H1 (cell line): ENCODE data around the gene PPIH. TPM values are rescaled to one million over a fixed set of nuclear protein-coding genes. Genes with fewer than 3 reads are reported as not detected.

Source experiments
- CTCF ChIA-PET: fragments of 300-600 bp; sonication (Branson Sonifier 250); formaldehyde crosslinking; loops from one replicate; lab custom pipeline; 2021; ENCODE audit not compliant: partially characterized antibody; lab: Charles Lee
- POLR2A ChIA-PET: fragments of 300-600 bp; sonication (Branson Sonifier 250); formaldehyde crosslinking; loops from one replicate; lab custom pipeline; 2021; ENCODE audit warnings: inconsistent platforms; ENCODE audit not compliant: partially characterized antibody; lab: Charles Lee
- DNase-seq, 2 experiments: peaks; one replicate each; pipeline versions ENCODE4 v3.0.0 to v3.0.0-alpha.2; 2010 to 2022; ENCODE audit warnings: low spot score in 2 of 2, low read depth in 1 of 2, mixed read lengths in 1 of 2
- FAIRE-seq: peaks from 2 replicates; lab custom pipeline; 2011; peaks lifted over from hg19 to GRCh38; lab: Jason Lieb, UNC
- H2AFZ ChIP-seq: 2 replicates; pipeline ENCODE4 v1.8.1; 2012; ENCODE audit warnings: low read length, inconsistent platforms
- H2AK5ac ChIP-seq: 2 replicates; pipeline ENCODE4 v1.6.1; 2013; ENCODE audit warnings: low read depth, low read length
- H2BK120ac ChIP-seq: replicated peaks from 2 replicates; pipeline ENCODE3; 2013; ENCODE audit warnings: low read depth, low read length, inconsistent platforms
- H2BK12ac ChIP-seq: 2 replicates; pipeline ENCODE4 v1.6.1; 2013; ENCODE audit warnings: low read depth, low read length
- H2BK15ac ChIP-seq: 2 replicates; pipeline ENCODE4 v1.6.1; 2013; ENCODE audit warnings: low read length
- H2BK20ac ChIP-seq: 2 replicates; pipeline ENCODE4 v1.6.1; 2013; ENCODE audit warnings: low read length
- H2BK5ac ChIP-seq: 2 replicates; pipeline ENCODE4 v1.6.1; 2013; ENCODE audit warnings: low read depth, low read length
- H3K14ac ChIP-seq: 2 replicates; pipeline ENCODE4 v1.6.1; 2013; ENCODE audit warnings: inconsistent platforms; ENCODE audit not compliant: insufficient read length
- H3K18ac ChIP-seq: 2 replicates; pipeline ENCODE4 v1.6.1; 2013; ENCODE audit warnings: low read length; ENCODE audit errors: extremely low read depth
- H3K23ac ChIP-seq: 2 replicates; pipeline ENCODE4 v1.6.1; 2013; ENCODE audit warnings: inconsistent platforms; ENCODE audit not compliant: insufficient read length
- H3K23me2 ChIP-seq: 2 replicates; pipeline ENCODE4 v1.6.1; 2013; ENCODE audit warnings: low read depth, low read length
- H3K27ac ChIP-seq: 2 replicates; pipeline ENCODE4 v1.6.1; 2011; ENCODE audit warnings: low read depth, low read length, inconsistent platforms
- H3K27me3 ChIP-seq, 4 experiments: replicated peaks in 1 of 4; 1 replicate in 1 of 4; 2 replicates in 3 of 4; pipeline versions ENCODE4 v1.6.1 to v1.8.1; 2011 to 2013; ENCODE audit warnings: low read length in 3 of 4, mild to moderate bottlenecking in 3 of 4, inconsistent platforms in 2 of 4, mixed read lengths in 2 of 4, moderate library complexity in 1 of 4; ENCODE audit not compliant: control insufficient read depth in 3 of 4, insufficient read depth in 3 of 4; ENCODE audit errors: extremely low read depth in 1 of 4
- H3K36me3 ChIP-seq, 4 experiments: 2 replicates each; pipeline versions ENCODE4 v1.6.1 to v1.8.1; 2011 to 2013; ENCODE audit warnings: mild to moderate bottlenecking in 4 of 4, low read length in 3 of 4, moderate library complexity in 2 of 4, control low read depth in 1 of 4, inconsistent platforms in 1 of 4; ENCODE audit not compliant: insufficient read depth in 4 of 4, control insufficient read depth in 2 of 4
- H3K4ac ChIP-seq: replicated peaks from 2 replicates; pipeline ENCODE3; 2013; ENCODE audit warnings: low read length, low read depth, mixed read lengths, inconsistent platforms; ENCODE audit not compliant: insufficient read length
- H3K4me1 ChIP-seq, 4 experiments: replicated peaks in 1 of 4; 1 replicate in 1 of 4; 2 replicates in 3 of 4; pipeline versions ENCODE4 v1.6.1 to v1.8.1; 2011 to 2013; ENCODE audit warnings: low read length in 3 of 4, inconsistent platforms in 2 of 4, mixed read lengths in 1 of 4; ENCODE audit not compliant: insufficient read depth in 4 of 4, control insufficient read depth in 3 of 4
- H3K4me2 ChIP-seq, 2 experiments: 2 replicates each; pipeline versions ENCODE4 v1.6.1 to v1.8.1; 2011 to 2013; ENCODE audit warnings: low read depth in 2 of 2, low read length in 2 of 2, control low read depth in 1 of 2, inconsistent platforms in 1 of 2, mild to moderate bottlenecking in 1 of 2; ENCODE audit not compliant: insufficient read depth in 1 of 2
- H3K4me3 ChIP-seq, 4 experiments: fragments of 200-600, 300-600 bp in 1 of 4; sonication (generic), shearing (Covaris generic), sonication (Bioruptor Twin) in 1 of 4; 2 replicates each; pipeline versions ENCODE4 v1.5.1 to v1.8.1; 2011 to 2016; ENCODE audit warnings: low read length in 4 of 4, low read depth in 3 of 4, control low read depth in 2 of 4, inconsistent platforms in 2 of 4, mild to moderate bottlenecking in 2 of 4, mixed read lengths in 1 of 4, moderate library complexity in 1 of 4; ENCODE audit not compliant: insufficient read depth in 2 of 4; ENCODE audit errors: extremely low read depth in 1 of 4
- H3K56ac ChIP-seq: replicated peaks from 2 replicates; pipeline ENCODE3; 2013; ENCODE audit warnings: low read depth, mild to moderate bottlenecking, mixed read lengths, low read length, inconsistent platforms; ENCODE audit not compliant: insufficient read length
- H3K79me1 ChIP-seq: 2 replicates; pipeline ENCODE4 v1.6.1; 2013; ENCODE audit warnings: low read depth, low read length, control low read depth
- H3K79me2 ChIP-seq, 2 experiments: 2 replicates each; pipeline versions ENCODE4 v1.6.1 to v1.8.1; 2012 to 2013; ENCODE audit warnings: low read length in 2 of 2, mild to moderate bottlenecking in 2 of 2, inconsistent platforms in 1 of 2; ENCODE audit not compliant: insufficient read depth in 2 of 2, control insufficient read depth in 1 of 2
- H3K9ac ChIP-seq, 4 experiments: replicated peaks in 1 of 4; 1 replicate in 1 of 4; 2 replicates in 3 of 4; pipeline versions ENCODE4 v1.6.1 to v1.8.1; 2011 to 2013; ENCODE audit warnings: low read depth in 3 of 4, low read length in 3 of 4, control low read depth in 2 of 4, mild to moderate bottlenecking in 2 of 4, moderate library complexity in 2 of 4, inconsistent platforms in 1 of 4; ENCODE audit errors: extremely low read depth in 1 of 4
- H3K9me3 ChIP-seq, 2 experiments: 2 replicates each; pipeline versions ENCODE4 v1.6.1 to v1.8.1; 2012 to 2013; ENCODE audit warnings: mild to moderate bottlenecking in 2 of 2, moderate library complexity in 2 of 2, control low read depth in 1 of 2, inconsistent platforms in 1 of 2, low read depth in 1 of 2, low read length in 1 of 2, mixed read lengths in 1 of 2; ENCODE audit not compliant: insufficient read depth in 2 of 2
- H4K20me1 ChIP-seq, 2 experiments: replicated peaks in 1 of 2; 2 replicates each; pipeline versions ENCODE3 to v1.8.1; 2011 to 2013; ENCODE audit warnings: inconsistent platforms in 2 of 2, low read length in 2 of 2, mild to moderate bottlenecking in 1 of 2; ENCODE audit not compliant: insufficient read depth in 2 of 2, control insufficient read depth in 1 of 2
- H4K5ac ChIP-seq: 2 replicates; pipeline ENCODE4 v1.6.1; 2013; ENCODE audit warnings: low read length, low read depth, mixed read lengths, inconsistent platforms; ENCODE audit not compliant: insufficient read length
- H4K8ac ChIP-seq: 2 replicates; pipeline ENCODE4 v1.8.0; 2013; ENCODE audit warnings: mild to moderate bottlenecking, moderate library complexity, low read length, inconsistent platforms; ENCODE audit not compliant: insufficient read depth; ENCODE audit errors: extremely low read depth
- H4K91ac ChIP-seq: replicated peaks from 2 replicates; pipeline ENCODE3; 2013; ENCODE audit warnings: low read length, mixed read lengths, inconsistent platforms; ENCODE audit not compliant: insufficient read length
- RAD21 ChIP-seq, 2 experiments: IDR thresholded peaks in 1 of 2; conservative IDR thresholded peaks in 1 of 2; 2 replicates each; pipeline ENCODE4 v1.6.1; 2011; ENCODE audit warnings: low read depth in 2 of 2, low read length in 2 of 2, improper control_type of control experiment in 1 of 2, inconsistent platforms in 1 of 2, mild to moderate bottlenecking in 1 of 2, moderate library complexity in 1 of 2
- SUZ12 ChIP-seq: fragments of 200-600 bp; sonication (generic); IDR thresholded peaks from 2 replicates; pipeline ENCODE4 v1.6.1; 2012; ENCODE audit warnings: mild to moderate bottlenecking, inconsistent platforms, low read length, moderate library complexity, mixed read lengths
- WGBS, 2 experiments: shearing (Covaris generic) in 1 of 2; methylation state at CpG; one replicate each; pipeline versions ENCODE4 v1.1.6 to v1.1.7; 2013 to 2015; ENCODE audit warnings: low lambda C conversion rate in 2 of 2, mixed read lengths in 2 of 2, inconsistent platforms in 1 of 2, low coverage in 1 of 2, missing lambda C conversion rate in 1 of 2; ENCODE audit not compliant: insufficient replicate concordance in 2 of 2, insufficient coverage in 1 of 2, insufficient read length in 1 of 2; ENCODE audit errors: extremely low coverage in 1 of 2, missing lambda C conversion rate in 1 of 2; 5-methylcytosine and 5-hydroxymethylcytosine counted together
- polyA plus RNA-seq, 7 experiments: library from polyadenylated mRNA; depleted of rRNA in 3 of 7; stranded (reverse) in 5 of 7; unstranded in 2 of 7; fragments of >200 nt in 5 of 7; fragments of 200-250 nt in 2 of 7; gene quantifications; 1 replicate in 5 of 7; 2 replicates in 1 of 7; 4 replicates in 1 of 7; pipeline versions ENCODE4 v1.2.1 to v1.2.3, GENCODE V29; 2011 to 2013; ENCODE audit warnings: missing spikeins in 2 of 7, mixed read lengths in 2 of 7
- total RNA-seq: library from RNA; stranded (reverse); fragmentation: NEBNext Ultra II Directional; extraction: Animal tissue kit (Norgen Biotek cat#: 25700); gene quantifications from 2 replicates; pipeline ENCODE4 v1.2.1, GENCODE V29; 2021

PPIH gene
- total and polyA plus RNA-seq, 2 of the 8 experiments (the other 6 are each of a cell fraction or from before 2014, with no cell fraction given): 78.1 to 91.5 TPM

- CTCF ChIA-PET: interaction anchor here (1.2 to 1.9 kb wide), 3 partner anchors 18 to 37 kb away, joined by 3 to 6 read pairs (median 3); no protein-coding TSS in a partner anchor
Observed at GRCh38 chr1:42720868-42721267, 62.6 kb downstream of the PPIH start.

More at GRCh38 chr1:42720868-42721267, 62.6 kb downstream of the PPIH start:
- no peak overlapping the region for H3K4me2 ChIP-seq
- POLR2A ChIA-PET: interaction anchor here (1.0 to 1.1 kb wide), 2 partner anchors 9 to 20 kb away, joined by 3 read pairs; partner anchors contain the start of gene CLDN19
- no peak overlapping the region for H2AFZ ChIP-seq
- H3K23ac ChIP-seq: no peak overlapping the region
- no peak overlapping the region for H2BK120ac ChIP-seq
- no peak overlapping the region for H2BK20ac ChIP-seq
- H3K27ac ChIP-seq: no peak overlapping the region
- no peak overlapping the region for H2BK15ac ChIP-seq
- H3K27me3 ChIP-seq: no peaks in the 10 kb centered on the region
- no peak overlapping the region for H3K4me3 ChIP-seq
- DNase-seq (no peak), FAIRE-seq (no peak)
- no peaks in the 10 kb centered on the region; the same call in 1 of the 2 replicates for H3K23me2 ChIP-seq
- no peak overlapping the region for H4K5ac ChIP-seq
- no peaks in the 10 kb centered on the region for H3K79me2 ChIP-seq
- no peak overlapping the region for H4K91ac ChIP-seq
- 87% methylated on average over 1 of the region's 1 CpG; no CpG with 5 or more reads in 1 of the 2 experiments for WGBS, 2 experiments
- H3K4me1 ChIP-seq: no peaks in the 10 kb centered on the region
- TF ChIP-seq RAD21 (IDR thresholded peaks at IDR 0.05 in 1 of 2, conservative IDR thresholded peaks at IDR 0.05 in 1 of 2; ENCODE audit: low read depth in 2 of 2, low read length in 2 of 2) (no peak), SUZ12 (no peak)
- no peaks in the 10 kb centered on the region for H3K36me3 ChIP-seq
- H3K9ac ChIP-seq: no peak overlapping the region
- H2AK5ac ChIP-seq: no peak overlapping the region
- no peak overlapping the region for H2BK5ac ChIP-seq
- no peak overlapping the region for H3K14ac ChIP-seq
- peaks cover 0 to 3% of the 10 kb centered on the region in 2 experiments for H4K20me1 ChIP-seq
- no peak overlapping the region for H3K18ac ChIP-seq
- H2BK12ac ChIP-seq: no peak overlapping the region
- no peak overlapping the region for H4K8ac ChIP-seq
- H3K4ac ChIP-seq: no peak overlapping the region
- H3K79me1 ChIP-seq: no peaks in the 10 kb centered on the region
- H3K9me3 ChIP-seq: no peaks in the 10 kb centered on the region
- H3K56ac ChIP-seq: no peak overlapping the region
